Endodermal cell (in vitro differentiated cells): ENCODE data around the gene FUZ. TPM values are rescaled to one million over a fixed set of nuclear protein-coding genes. Genes with fewer than 3 reads are reported as not detected.

Source experiments
- DNase-seq: peaks from one replicate; pipeline ENCODE4 v3.0.0-alpha.2; 2017
- H3K27ac ChIP-seq: 2 replicates; pipeline ENCODE4 v1.5.1; 2013; ENCODE audit warnings: mild to moderate bottlenecking, low read depth, low read length, moderate library complexity
- H3K27me3 ChIP-seq: 2 replicates; pipeline ENCODE4 v1.6.1; 2013; ENCODE audit warnings: mild to moderate bottlenecking, low read length, moderate library complexity; ENCODE audit not compliant: insufficient read depth, control insufficient read depth, poor library complexity, severe bottlenecking
- H3K36me3 ChIP-seq: 2 replicates; pipeline ENCODE4 v1.7.0; 2013; ENCODE audit warnings: mild to moderate bottlenecking, low read length, moderate library complexity; ENCODE audit not compliant: control insufficient read depth, insufficient read depth
- H3K4me1 ChIP-seq: one replicate; pipeline ENCODE4 v1.7.0; 2013; ENCODE audit warnings: low read length; ENCODE audit not compliant: control insufficient read depth, insufficient read depth
- H3K4me3 ChIP-seq: 2 replicates; pipeline ENCODE4 v1.5.1; 2013; ENCODE audit warnings: mild to moderate bottlenecking, low read length, moderate library complexity
- H3K9ac ChIP-seq: 2 replicates; pipeline ENCODE4 v1.6.1; 2013; ENCODE audit warnings: mild to moderate bottlenecking, low read length, moderate library complexity; ENCODE audit not compliant: poor library complexity, severe bottlenecking; ENCODE audit errors: extremely low read depth
- H3K9me3 ChIP-seq: 2 replicates; pipeline ENCODE4 v1.6.1; 2013; ENCODE audit warnings: mild to moderate bottlenecking, low read length, moderate library complexity; ENCODE audit not compliant: control insufficient read depth
- H3K27ac Mint-ChIP-seq: 2 replicates; pipeline ENCODE4 v1.8.0; 2020; ENCODE audit warnings: mixed read lengths
- H3K27me3 Mint-ChIP-seq: 2 replicates; pipeline ENCODE4 v1.8.0; 2021; ENCODE audit warnings: mild to moderate bottlenecking, mixed read lengths; ENCODE audit not compliant: insufficient read depth
- H3K36me3 Mint-ChIP-seq: 2 replicates; pipeline ENCODE4 v1.8.0; 2020; ENCODE audit warnings: low read depth, mixed read lengths
- H3K4me1 Mint-ChIP-seq: 2 replicates; pipeline ENCODE4 v1.8.0; 2020; ENCODE audit warnings: mixed read lengths
- H3K4me3 Mint-ChIP-seq: 2 replicates; pipeline ENCODE4 v1.8.0; 2020; ENCODE audit warnings: mild to moderate bottlenecking, moderate library complexity, mixed read lengths
- H3K9me3 Mint-ChIP-seq: 2 replicates; pipeline ENCODE4 v1.8.0; 2020; ENCODE audit warnings: mild to moderate bottlenecking, mixed read lengths
- CTCF ChIP-seq: fragments of 200-600 bp; sonication (generic); conservative IDR thresholded peaks from 2 replicates; pipeline ENCODE4 v1.5.0; 2021; ENCODE audit warnings: antibody characterized with exemption, mild to moderate bottlenecking
- WGBS, 2 experiments: methylation state at CpG; one replicate each; pipeline versions ENCODE4 v1.1.5 to v1.1.7; 2013; ENCODE audit warnings: missing lambda C conversion rate in 2 of 2, mixed read lengths in 1 of 2; ENCODE audit not compliant: insufficient coverage in 1 of 2, insufficient read length in 1 of 2; 5-methylcytosine and 5-hydroxymethylcytosine counted together
- total RNA-seq, 2 donors: library from RNA; stranded (reverse); fragmentation: NEBNext Ultra II Directional in 1 of 2; extraction: Animal tissue kit (Norgen Biotek cat#: 25700) in 1 of 2; gene quantifications; 2 replicates in 1 of 2; 3 replicates in 1 of 2; pipeline ENCODE4 v1.2.1, GENCODE V29; 2021

Gene FUZ
- total RNA-seq, 2 donors from 2014 or later = 26.1 to 41.2 TPM

- Histone ChIP-seq H3K9me3 (no peaks in the 10 kb centered on the region), H3K27ac (no peak overlapping the region), H3K4me3 (no peak overlapping the region), H3K27me3 (no peaks in the 10 kb centered on the region), H3K36me3 (peaks cover 32% of the 10 kb centered on the region), H3K4me1 (no peaks in the 10 kb centered on the region), H3K9ac (no peak overlapping the region)
- WGBS, 2 experiments = 94 to 98% methylated on average over 16 to 18 of the region's 18 CpGs
- Mint-ChIP-seq H3K4me1 (no peaks in the 10 kb centered on the region), H3K27me3 (no peaks in the 10 kb centered on the region), H3K36me3 (peaks cover 31% of the 10 kb centered on the region), H3K27ac (no peak overlapping the region), H3K9me3 (no peaks in the 10 kb centered on the region), H3K4me3 (no peak overlapping the region)
- DNase-seq = no peak
- no peak for TF ChIP-seq CTCF
Observed at GRCh38 chr19:49829721-49830120, 16.6 kb upstream of the FUZ start.

- Histone ChIP-seq H3K4me3 (no peak overlapping the region), H3K27ac (no peak overlapping the region), H3K4me1 (no peaks in the 10 kb centered on the region), H3K36me3 (peaks cover 29% of the 10 kb centered on the region), H3K27me3 (no peaks in the 10 kb centered on the region), H3K9ac (no peak overlapping the region), H3K9me3 (no peaks in the 10 kb centered on the region)
- Mint-ChIP-seq H3K4me3 (no peak overlapping the region), H3K9me3 (no peaks in the 10 kb centered on the region), H3K27ac (no peak overlapping the region), H3K4me1 (no peaks in the 10 kb centered on the region), H3K27me3 (no peaks in the 10 kb centered on the region), H3K36me3 (peaks cover 34% of the 10 kb centered on the region)
- DNase-seq = no peak
- no peak for TF ChIP-seq CTCF
- WGBS, 2 experiments = 92 to 93% methylated on average over 8 of the region's 8 CpGs
Observed at GRCh38 chr19:49829200-49829599, 16.1 kb upstream of the FUZ start.

GRCh38 chr19:49827034-49827433 is 13.9 kb upstream of the FUZ start:
- Histone ChIP-seq H3K9ac (no peak overlapping the region), H3K27me3 (no peaks in the 10 kb centered on the region), H3K9me3 (no peaks in the 10 kb centered on the region), H3K4me1 (no peaks in the 10 kb centered on the region), H3K4me3 (no peak overlapping the region), H3K36me3 (peaks cover 31% of the 10 kb centered on the region), H3K27ac (no peak overlapping the region)
- Mint-ChIP-seq H3K27ac (no peak overlapping the region), H3K4me3 (no peak overlapping the region), H3K9me3 (no peaks in the 10 kb centered on the region), H3K27me3 (no peaks in the 10 kb centered on the region), H3K4me1 (no peaks in the 10 kb centered on the region), H3K36me3 (peaks cover 42% of the 10 kb centered on the region)
- WGBS, 2 experiments = 94 to 95% methylated on average over 12 to 14 of the region's 14 CpGs
- no peak for DNase-seq
- no peak for TF ChIP-seq CTCF
